Pancreas (tissue), 10 donors: ENCODE data around the gene AFF3. TPM values are rescaled to one million over a fixed set of nuclear protein-coding genes. Genes with fewer than 3 reads are reported as not detected.

Experiments used
- ATAC-seq, 4 donors: fragments of 200-7000 bp; cut with Tn5 transposase; one replicate each; pipeline versions ENCODE4 v1.8.0 to v1.9.1; 2020; ENCODE audit warnings: mild to moderate bottlenecking in 4 of 4, moderate library complexity in 4 of 4
- DNase-seq, 6 donors: peaks; one replicate each; pipeline ENCODE4 v3.0.0-alpha.2; 2020
- FAIRE-seq: peaks from 2 replicates; lab custom pipeline; 2012; peaks lifted over from hg19 to GRCh38; lab: Jason Lieb, UNC
- H3K27ac ChIP-seq, 4 donors: fragments of 200-600 bp; sonication (generic); 1 replicate in 3 of 4; 2 replicates in 1 of 4; pipeline versions ENCODE4 v1.5.0 to v1.8.0; 2020
- H3K27me3 ChIP-seq, 4 donors: fragments of 200-600 bp; one replicate each; pipeline ENCODE4 v1.8.0; 2021
- H3K36me3 ChIP-seq, 3 donors: fragments of 200-600 bp; sonication (generic) in 1 of 3; one replicate each; pipeline versions ENCODE4 v1.5.0 to v1.8.0; 2020 to 2021
- H3K4me1 ChIP-seq, 3 donors: fragments of 200-600 bp; one replicate each; pipeline ENCODE4 v1.8.0; 2021
- H3K4me3 ChIP-seq, 4 donors: fragments of 200-600 bp; sonication (generic) in 2 of 4; one replicate each; pipeline versions ENCODE4 v1.5.0 to v1.8.0; 2020 to 2021
- H3K9me3 ChIP-seq, 4 donors: fragments of 200-600 bp; one replicate each; pipeline ENCODE4 v1.8.0; 2021
- WGBS, 2 donors: extraction: QIAGEN DNeasy Blood & Tissue Kit; methylation state at CpG; one replicate each; pipeline ENCODE4 v1.1.7; 2013; 5-methylcytosine and 5-hydroxymethylcytosine counted together
- intact Hi-C, 3 donors: fragments of 100-400 bp; cut with DNase I; formaldehyde crosslinking; loops; one replicate each; pipeline versions ENCODE4 v1.11.1 to v1.14.2; 2022
- polyA plus RNA-seq, 2 donors: library from polyadenylated mRNA; stranded (reverse); fragments of 200-250 nt; gene quantifications; one replicate each; pipeline ENCODE4 v1.2.3, GENCODE V29; 2013
- total RNA-seq, 6 donors: library from RNA; stranded (reverse); fragmentation: NEBNext Ultra II Directional in 4 of 6; extraction: Animal tissue kit (Norgen Biotek cat#: 25700) in 4 of 6; gene quantifications; one replicate each; pipeline versions ENCODE4 v1.2.1 to v1.2.4, GENCODE V29; 2021 to 2023
- TF ChIP-seq, protein P1 (sequence below), 4 donors: fragments of 200-600 bp; sonication (generic) in 3 of 4; IDR thresholded peaks; one replicate each; pipeline versions ENCODE4 v1.5.0 to v1.8.0; 2021; ENCODE audit warnings: antibody characterized with exemption in 4 of 4
- donor health status: healthy with polysubstance abuse.
- donor health status: DM: no; HTN: no; CAD: no; lungs with moderate emphysema.
- donor health status: DM: no; HTN: no; CAD: no.
- donor health status: control.
- donor health status: control.
- donor health status: Bipolar disorder and iron deficiency.
- donor health status: DM: yes; HTN: yes; CAD: no.
- donor health status: DM: no; HTN: no; CAD: no.
- donor health status: DM: no; HTN: no; CAD: no.
- donor health status: DM: yes; HTN: yes; CAD: no.

Gene AFF3
- total and polyA plus RNA-seq, 8 donors, result 0.19 to 1.1 (median 0.54) TPM

DNA sequence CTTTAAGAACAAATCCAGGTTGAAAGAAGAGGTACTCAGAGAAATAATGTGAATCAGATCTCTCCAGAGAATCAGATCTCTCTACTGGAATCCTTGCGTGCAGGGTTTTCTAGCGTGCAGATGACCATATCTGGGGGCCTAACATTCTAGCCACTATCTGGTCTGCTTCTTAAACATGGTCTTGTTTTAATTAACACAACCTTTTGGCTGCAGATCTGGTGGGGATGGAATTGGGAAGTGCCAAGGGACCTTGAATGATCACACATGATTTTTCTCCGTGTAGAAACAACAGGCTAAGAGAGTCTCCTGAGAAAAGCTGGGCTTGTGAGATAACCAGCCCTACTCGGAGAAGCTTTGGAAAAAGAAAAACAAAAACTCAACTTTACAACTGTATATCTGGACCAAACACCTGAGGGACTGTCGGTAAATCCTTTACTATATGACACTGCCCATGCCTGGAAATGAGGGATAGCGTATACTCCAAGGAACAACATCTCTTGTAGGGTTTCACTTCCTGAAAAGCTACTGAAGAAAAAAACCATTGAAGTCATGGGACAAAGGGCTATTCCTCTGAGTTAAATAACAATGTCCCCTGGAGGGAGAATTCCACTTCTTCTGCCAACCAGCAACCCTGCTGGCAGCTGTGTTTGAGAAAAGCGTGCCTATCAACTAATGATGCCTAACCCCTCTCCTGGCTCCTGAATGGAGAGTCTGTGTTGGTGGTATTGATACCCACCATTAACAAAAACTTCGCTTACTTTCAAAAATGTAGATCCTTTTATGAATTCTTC lies 481.6 kb downstream of the AFF3 start:
- FAIRE-seq (no peak), ATAC-seq (peak in 3 of 4 donors; percentile 16 to 50 (median 27)), DNase-seq (no peak)
- no peak overlapping the region for H3K27ac ChIP-seq
- TF ChIP-seq, protein P1, sequence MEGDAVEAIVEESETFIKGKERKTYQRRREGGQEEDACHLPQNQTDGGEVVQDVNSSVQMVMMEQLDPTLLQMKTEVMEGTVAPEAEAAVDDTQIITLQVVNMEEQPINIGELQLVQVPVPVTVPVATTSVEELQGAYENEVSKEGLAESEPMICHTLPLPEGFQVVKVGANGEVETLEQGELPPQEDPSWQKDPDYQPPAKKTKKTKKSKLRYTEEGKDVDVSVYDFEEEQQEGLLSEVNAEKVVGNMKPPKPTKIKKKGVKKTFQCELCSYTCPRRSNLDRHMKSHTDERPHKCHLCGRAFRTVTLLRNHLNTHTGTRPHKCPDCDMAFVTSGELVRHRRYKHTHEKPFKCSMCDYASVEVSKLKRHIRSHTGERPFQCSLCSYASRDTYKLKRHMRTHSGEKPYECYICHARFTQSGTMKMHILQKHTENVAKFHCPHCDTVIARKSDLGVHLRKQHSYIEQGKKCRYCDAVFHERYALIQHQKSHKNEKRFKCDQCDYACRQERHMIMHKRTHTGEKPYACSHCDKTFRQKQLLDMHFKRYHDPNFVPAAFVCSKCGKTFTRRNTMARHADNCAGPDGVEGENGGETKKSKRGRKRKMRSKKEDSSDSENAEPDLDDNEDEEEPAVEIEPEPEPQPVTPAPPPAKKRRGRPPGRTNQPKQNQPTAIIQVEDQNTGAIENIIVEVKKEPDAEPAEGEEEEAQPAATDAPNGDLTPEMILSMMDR (IDR thresholded peaks at IDR 0.05), result no peak
- no peaks in the 10 kb centered on the region for H3K9me3 ChIP-seq
- no peaks in the 10 kb centered on the region for H3K27me3 ChIP-seq
- H3K4me3 ChIP-seq, result no peak overlapping the region
- H3K36me3 ChIP-seq, result no peaks in the 10 kb centered on the region
- H3K4me1 ChIP-seq, result peaks cover 0 to 8% (median 0%) of the 10 kb centered on the region in 3 donors
- WGBS, 2 donors, result 79 to 80% methylated on average over 8 of the region's 8 CpGs
- intact Hi-C loops, result no loop called here

DNA sequence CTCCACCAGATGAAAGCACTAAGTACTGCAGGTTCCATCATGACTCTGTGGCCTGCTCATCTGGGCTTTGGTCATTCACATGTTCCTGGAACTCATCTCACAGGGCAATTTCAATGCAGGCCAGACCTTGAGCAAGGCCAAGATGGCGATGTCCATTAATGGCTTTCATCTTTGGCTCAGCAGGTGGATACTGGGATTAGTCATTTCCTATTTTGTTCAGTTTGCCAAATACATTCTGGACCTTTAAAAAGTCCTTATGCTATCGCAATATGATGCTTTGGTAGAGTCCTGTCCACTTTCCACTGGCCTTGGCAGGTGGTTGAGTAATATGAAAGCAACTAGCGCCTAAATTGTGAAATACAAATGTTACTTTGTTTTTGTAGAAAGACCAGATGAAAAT lies 482.5 kb downstream of the AFF3 start:
- WGBS, 2 donors, result 88 to 92% methylated on average over 3 of the region's 3 CpGs
- DNase-seq, result no peak
- H3K27me3 ChIP-seq, result no peaks in the 10 kb centered on the region
- no peak for ATAC-seq
- intact Hi-C loops, result no loop called here
- TF ChIP-seq, protein P1 (IDR thresholded peaks at IDR 0.05), result no peak
- no peak overlapping the region for H3K4me3 ChIP-seq
- H3K36me3 ChIP-seq, result no peaks in the 10 kb centered on the region
- H3K4me1 ChIP-seq, result peaks cover 0 to 8% (median 0%) of the 10 kb centered on the region in 3 donors
- no peaks in the 10 kb centered on the region for H3K9me3 ChIP-seq
- FAIRE-seq, result no peak
- H3K27ac ChIP-seq, result no peak overlapping the region

DNA sequence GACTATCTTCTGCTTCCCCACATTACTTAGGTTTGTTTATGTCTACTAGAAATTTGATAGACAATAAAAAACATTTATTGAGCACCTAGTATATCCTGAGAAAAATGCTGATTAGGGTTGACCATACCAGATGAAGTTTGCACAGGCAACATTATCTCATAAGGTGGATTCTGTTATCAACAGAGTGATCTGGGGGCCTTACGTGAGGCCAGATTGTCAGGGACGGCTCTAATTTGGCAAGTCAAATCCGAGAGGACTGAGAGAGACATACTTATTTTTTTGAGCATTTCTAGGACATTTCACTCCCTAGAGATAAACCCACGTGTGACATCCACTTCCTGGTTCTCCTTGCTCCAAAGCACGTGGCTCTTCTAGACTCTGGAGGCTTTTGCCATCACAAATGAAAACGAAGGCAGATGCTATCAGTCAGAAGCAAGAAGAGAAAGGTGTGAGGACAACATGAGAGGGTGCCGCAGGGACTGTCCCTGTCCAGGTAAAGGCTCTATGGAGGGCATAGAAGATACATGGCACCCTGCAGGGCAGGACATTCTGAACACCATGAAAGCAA lies 484.6 kb downstream of the AFF3 start:
- H3K27me3 ChIP-seq, result no peaks in the 10 kb centered on the region
- TF ChIP-seq, protein P1 (IDR thresholded peaks at IDR 0.05), result no peak
- no peaks in the 10 kb centered on the region for H3K36me3 ChIP-seq
- ATAC-seq (no peak), DNase-seq (no peak), FAIRE-seq (no peak)
- no peaks in the 10 kb centered on the region for H3K4me1 ChIP-seq
- intact Hi-C loops, result no loop called here
- H3K27ac ChIP-seq, result no peak overlapping the region
- H3K9me3 ChIP-seq, result no peaks in the 10 kb centered on the region
- 63 to 64% methylated on average over 7 of the region's 7 CpGs for WGBS, 2 donors
- H3K4me3 ChIP-seq, result no peak overlapping the region

DNA sequence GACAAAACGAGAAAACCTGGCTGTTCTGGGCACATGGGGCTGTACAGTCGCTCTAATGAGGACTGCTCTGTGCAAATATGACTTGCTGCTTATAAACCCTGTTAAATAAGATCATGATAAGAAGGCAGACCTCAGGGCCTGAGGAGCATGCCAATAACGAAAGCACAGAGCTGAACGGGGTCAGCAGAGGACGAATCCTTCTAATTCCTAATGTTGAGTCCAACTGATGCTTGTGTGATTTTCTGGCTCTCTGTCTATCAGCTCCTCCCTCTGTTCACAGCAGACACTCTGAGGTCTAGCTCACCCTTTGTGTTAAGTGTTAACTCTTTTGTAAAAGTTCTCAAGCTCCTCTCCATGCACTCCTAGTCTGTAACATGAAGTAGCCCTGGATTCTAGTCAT lies 485.4 kb downstream of the AFF3 start:
- Histone ChIP-seq H3K4me3 (no peak overlapping the region), H3K36me3 (no peaks in the 10 kb centered on the region), H3K27me3 (no peaks in the 10 kb centered on the region), H3K4me1 (no peaks in the 10 kb centered on the region), H3K27ac (no peak overlapping the region), H3K9me3 (no peaks in the 10 kb centered on the region)
- 53 to 58% methylated on average over 5 of the region's 5 CpGs for WGBS, 2 donors
- FAIRE-seq, result no peak
- intact Hi-C loops, result no loop called here
- peak in 1 of 4 donors; percentile 14 for ATAC-seq
- no peak for DNase-seq
- TF ChIP-seq, protein P1 (IDR thresholded peaks at IDR 0.05), result no peak

DNA sequence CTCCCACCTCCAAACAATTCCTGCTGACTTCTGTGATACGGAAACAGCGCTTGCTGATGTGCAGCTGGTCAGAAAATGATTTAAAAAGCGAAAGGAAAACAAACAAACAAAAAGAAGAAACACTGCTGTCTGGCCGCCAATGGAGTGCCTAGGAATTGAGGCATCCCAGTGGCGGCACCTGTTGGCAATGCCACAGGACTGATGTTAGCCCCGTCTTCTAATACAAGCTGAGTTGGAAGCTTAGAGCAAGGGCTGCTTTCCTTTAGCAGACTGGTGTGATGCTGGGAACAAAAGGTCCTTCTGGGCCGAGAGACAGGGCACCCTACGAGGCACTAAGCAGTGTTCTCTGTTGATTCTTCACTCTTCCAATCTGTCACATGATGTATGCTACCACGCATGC lies 489.0 kb downstream of the AFF3 start:
- Histone ChIP-seq H3K27me3 (no peaks in the 10 kb centered on the region), H3K4me1 (no peaks in the 10 kb centered on the region), H3K27ac (no peak overlapping the region), H3K36me3 (no peaks in the 10 kb centered on the region), H3K9me3 (no peaks in the 10 kb centered on the region), H3K4me3 (no peak overlapping the region)
- WGBS, 2 donors, result 88 to 93% methylated on average over 9 of the region's 9 CpGs
- TF ChIP-seq, protein P1 (IDR thresholded peaks at IDR 0.05), result no peak
- FAIRE-seq, result no peak
- ATAC-seq, result no peak
- DNase-seq, result no peak
- intact Hi-C loops, result no loop called here
